Measurements from ENCODE around the gene AKT3. TPM values are rescaled to one million over a fixed set of nuclear protein-coding genes. Genes with fewer than 3 reads are reported as not detected.
A peak's percentile ranks its signal among the peaks of the same experiment; 100 is the strongest.

The AKT3 gene
- polyA plus RNA-seq, 3 donors, result 0.81 to 1.7 (median 1.4) TPM

GRCh38 chr1:243447844-243448243 lies 402.2 kb downstream of the AKT3 start:
- H3K9ac ChIP-seq (ENCODE audit: insufficient read depth, low read length, poor library complexity, severe bottlenecking), result no peak overlapping the region
- intact Hi-C loops (cut with micrococcal nuclease), result no loop called here
- H3K27me3 ChIP-seq (ENCODE audit: control insufficient read depth in 2 of 2, insufficient read depth in 2 of 2, low read length in 2 of 2), result no peaks in the 10 kb centered on the region
- no peak overlapping the region for H3K4me2 ChIP-seq (replicated peaks; ENCODE audit: extremely low read depth, low read length, poor library complexity, severe bottlenecking)
- peaks cover 2 to 14% of the 10 kb centered on the region in 2 donors for H3K36me3 Mint-ChIP-seq
- no peaks in the 10 kb centered on the region for H3K79me2 ChIP-seq (ENCODE audit: insufficient read depth, low read length)
- H3K27ac ChIP-seq (ENCODE audit: low read depth in 1 of 2, low read length in 2 of 2), result peak overlapping the region; percentile 4 to 88
- H3K4me3 Mint-ChIP-seq, result no peak overlapping the region
- 100% methylated on average over 1 of the region's 4 CpGs for WGBS (ENCODE audit: insufficient coverage)
- H3K4me1 ChIP-seq (ENCODE audit: control insufficient read depth in 1 of 2, insufficient read depth in 2 of 2, low read length in 2 of 2), result peaks cover 50 to 65% of the 10 kb centered on the region in 2 donors
- no peaks in the 10 kb centered on the region for H4K20me1 ChIP-seq (ENCODE audit: insufficient read depth, low read length)
- peaks cover 56% of the 10 kb centered on the region for H3K4me1 Mint-ChIP-seq
- peak overlapping the region; percentile 54 for H2AFZ ChIP-seq (ENCODE audit: insufficient read depth, low read depth, low read length, poor library complexity, severe bottlenecking)
- no peak overlapping the region for H3K4me3 ChIP-seq (replicated peaks in 1 of 3; ENCODE audit: low read depth in 2 of 3, low read length in 3 of 3)
- DNase-seq, result no peak
- no peaks in the 10 kb centered on the region for H3K36me3 ChIP-seq (replicated peaks in 1 of 2; ENCODE audit: control insufficient read depth in 1 of 2, insufficient read depth in 2 of 2, low read length in 2 of 2)
- H3K27ac Mint-ChIP-seq, result peak overlapping the region; percentile 79 to 92 (median 88)
- no peak for TF ChIP-seq CTCF (IDR thresholded peaks at IDR 0.05)
- no peaks in the 10 kb centered on the region for H3K9me3 ChIP-seq (replicated peaks in 1 of 2; ENCODE audit: control insufficient read depth in 1 of 2, insufficient read depth in 1 of 2, low read length in 2 of 2)
- H3K27me3 Mint-ChIP-seq (ENCODE audit: low read depth in 3 of 3), result peaks cover 0 to 2% (median 2%) of the 10 kb centered on the region in 3 donors
- no peaks in the 10 kb centered on the region for H3K9me3 Mint-ChIP-seq

- Mint-ChIP-seq H3K9me3 (no peaks in the 10 kb centered on the region), H3K27me3 (ENCODE audit: low read depth in 3 of 3) (peaks cover 0 to 2% (median 2%) of the 10 kb centered on the region in 3 donors), H3K4me1 (peaks cover 59% of the 10 kb centered on the region), H3K36me3 (peaks cover 2 to 14% of the 10 kb centered on the region in 2 donors), H3K27ac (peak overlapping the region in 5 of 7 donors; percentile 30 to 72 (median 51)), H3K4me3 (no peak overlapping the region)
- Histone ChIP-seq H3K9ac (ENCODE audit: insufficient read depth, low read length, poor library complexity, severe bottlenecking) (no peak overlapping the region), H3K4me2 (replicated peaks; ENCODE audit: extremely low read depth, low read length, poor library complexity, severe bottlenecking) (peak overlapping the region; percentile 46), H3K9me3 (replicated peaks in 1 of 2; ENCODE audit: control insufficient read depth in 1 of 2, insufficient read depth in 1 of 2, low read length in 2 of 2) (no peaks in the 10 kb centered on the region), H4K20me1 (ENCODE audit: insufficient read depth, low read length) (no peaks in the 10 kb centered on the region), H3K27me3 (ENCODE audit: control insufficient read depth in 2 of 2, insufficient read depth in 2 of 2, low read length in 2 of 2) (no peaks in the 10 kb centered on the region), H3K4me3 (replicated peaks in 1 of 3; ENCODE audit: low read depth in 2 of 3, low read length in 3 of 3) (peak overlapping the region in 1 of 3 experiments; percentile 30), H3K36me3 (replicated peaks in 1 of 2; ENCODE audit: control insufficient read depth in 1 of 2, insufficient read depth in 2 of 2, low read length in 2 of 2) (no peaks in the 10 kb centered on the region), H3K27ac (ENCODE audit: low read depth in 1 of 2, low read length in 2 of 2) (peak overlapping the region in 1 of 2 donors; percentile 88), H2AFZ (ENCODE audit: insufficient read depth, low read depth, low read length, poor library complexity, severe bottlenecking) (no peak overlapping the region), H3K4me1 (ENCODE audit: control insufficient read depth in 1 of 2, insufficient read depth in 2 of 2, low read length in 2 of 2) (peaks cover 46 to 60% of the 10 kb centered on the region in 2 donors), H3K79me2 (ENCODE audit: insufficient read depth, low read length) (no peaks in the 10 kb centered on the region)
- intact Hi-C loops (cut with micrococcal nuclease), result no loop called here
- no CpG with 5 or more reads among the region's 3 CpGs for WGBS (ENCODE audit: insufficient coverage)
- DNase-seq, result peak; percentile 80 to 83 (median 83)
- TF ChIP-seq CTCF (IDR thresholded peaks at IDR 0.05), result no peak
Observed at GRCh38 chr1:243447347-243447746, 402.7 kb downstream of the AKT3 start.

Measured in CD14-positive monocyte (primary cell).